Spleen (tissue), 11 donors: Measurements from ENCODE around the gene CXCR6. TPM values are rescaled to one million over a fixed set of nuclear protein-coding genes. Genes with fewer than 3 reads are reported as not detected.
"Not testable (repeated sequence)": the region's sequence is repeated elsewhere in the genome, so short reads cannot be mapped to it uniquely, and the experiment has no call there.

ENCODE experiments used
- DNase-seq: peaks from one replicate; pipeline ENCODE4 v3.0.0-alpha.2; 2020
- H3K27ac ChIP-seq, 8 donors: fragments of 200-600 bp; sonication (generic) in 7 of 8; 1 replicate in 4 of 8; 2 replicates in 4 of 8; pipeline versions ENCODE4 v1.5.0 to v1.8.0; 2016 to 2021; ENCODE audit warnings: inconsistent platforms in 4 of 8, mild to moderate bottlenecking in 4 of 8, moderate library complexity in 1 of 8
- H3K27me3 ChIP-seq, 7 donors: fragments of 200-600 bp; sonication (generic) in 6 of 7; replicated peaks in 1 of 7; 1 replicate in 4 of 7; 2 replicates in 3 of 7; pipeline versions ENCODE4 v1.5.0 to v1.8.0; 2016 to 2021; ENCODE audit warnings: inconsistent platforms in 3 of 7, mild to moderate bottlenecking in 1 of 7
- H3K36me3 ChIP-seq, 6 donors: fragments of 200-600 bp; sonication (generic) in 5 of 6; 1 replicate in 4 of 6; 2 replicates in 2 of 6; pipeline versions ENCODE4 v1.5.0 to v1.8.0; 2016 to 2021; ENCODE audit warnings: inconsistent platforms in 2 of 6
- H3K4me1 ChIP-seq, 6 donors: fragments of 200-600 bp; sonication (generic) in 5 of 6; 1 replicate in 3 of 6; 2 replicates in 3 of 6; pipeline versions ENCODE4 v1.5.0 to v1.8.0; 2016 to 2021; ENCODE audit warnings: inconsistent platforms in 3 of 6
- H3K4me3 ChIP-seq, 8 donors: fragments of 200-600 bp; sonication (generic) in 7 of 8; 1 replicate in 4 of 8; 2 replicates in 4 of 8; pipeline versions ENCODE4 v1.5.0 to v1.8.0; 2016 to 2021; ENCODE audit warnings: inconsistent platforms in 4 of 8, mild to moderate bottlenecking in 4 of 8, moderate library complexity in 2 of 8
- H3K9me3 ChIP-seq, 8 donors: fragments of 200-600 bp; sonication (generic) in 7 of 8; 1 replicate in 4 of 8; 2 replicates in 4 of 8; pipeline versions ENCODE4 v1.5.0 to v1.8.0; 2016 to 2021; ENCODE audit warnings: inconsistent platforms in 4 of 8
- POLR2A ChIP-seq, 3 donors: fragments of 450-650 bp; IDR thresholded peaks; one replicate each; pipeline ENCODE4 v1.5.1; 2017; ENCODE audit warnings: antibody characterized with exemption in 3 of 3, mild to moderate bottlenecking in 1 of 3
- POLR2AphosphoS5 ChIP-seq, 3 donors: sonication (generic); formaldehyde crosslinking; IDR thresholded peaks; one replicate each; pipeline ENCODE4 v1.5.1; 2017; ENCODE audit warnings: antibody characterized with exemption in 3 of 3
- WGBS, 5 donors: extraction: QIAGEN DNeasy Blood & Tissue Kit in 3 of 5; methylation state at CpG; one replicate each; pipeline versions ENCODE4 v1.1.5 to v1.1.7; 2013 to 2018; 5-methylcytosine and 5-hydroxymethylcytosine counted together
- intact Hi-C: fragments of 100-400 bp; cut with DNase I; formaldehyde crosslinking; loops from one replicate; pipeline ENCODE4 v1.15.0; 2023; ENCODE audit warnings: low total_unique reads
- polyA plus RNA-seq, 3 donors: library from polyadenylated mRNA; stranded (reverse); fragments of 200-250 nt; gene quantifications; one replicate each; pipeline ENCODE4 v1.2.1, GENCODE V29; 2013
- small RNA-seq, 4 donors: library from RNA; depleted of rRNA; stranded (forward); fragments of <200 nt; gene quantifications; one replicate each; pipeline ENCODE3, GENCODE V24; 2016
- total RNA-seq, 7 donors: library from RNA; depleted of rRNA in 3 of 7; stranded (reverse); fragments of >200 nt in 3 of 7; fragmentation: NEBNext Ultra II Directional in 4 of 7; extraction: Animal tissue kit (Norgen Biotek cat#: 25700) in 4 of 7; gene quantifications; one replicate each; pipeline versions ENCODE4 v1.1.0 to v1.2.1, GENCODE V29; 2016 to 2021
- TF ChIP-seq, protein P1 (sequence below), 11 experiments: fragments of 200-600 bp in 7 of 11; fragments of 450-650 bp in 4 of 11; sonication (generic) in 4 of 11; IDR thresholded peaks in 8 of 11; conservative IDR thresholded peaks in 3 of 11; 1 replicate in 7 of 11; 2 replicates in 4 of 11; pipeline versions ENCODE4 v1.4.0 to v1.8.0; 2016 to 2021; ENCODE audit warnings: antibody characterized with exemption in 11 of 11, inconsistent platforms in 4 of 11, mild to moderate bottlenecking in 1 of 11
- donor health status: healthy with polysubstance abuse.
- donor health status: DM: no; HTN: no; CAD: no; lungs with moderate emphysema.
- donor health status: DM: no; HTN: no; CAD: no.
- donor health status: Bipolar disorder and iron deficiency.
- donor health status: healthy.
- donor health status: DM: no; HTN: no; CAD: no.
- donor health status: DM: yes; HTN: yes; CAD: no.

CXCR6 gene
- total and polyA plus RNA-seq, 10 donors = 2.5 to 35.3 (median 11.6) TPM

- Histone ChIP-seq H3K27ac (peak within 1 kb of the TSS; percentile 88 to 98 (median 95)), H3K9me3 (no peaks in the 10 kb centered on the region), H3K4me1 (peaks cover 33 to 56% (median 50%) of the 10 kb centered on the region in 6 donors), H3K27me3 (no peaks in the 10 kb centered on the region), H3K4me3 (peak within 1 kb of the TSS; percentile 67 to 89 (median 81)), H3K36me3 (no peaks in the 10 kb centered on the region)
- DNase-seq = peak; percentile 99
- 1 to 5% (median 3%) methylated on average over 22 to 67 of the region's 67 CpGs for WGBS, 5 donors
- intact Hi-C loops = no loop called here
- TF ChIP-seq POLR2AphosphoS5 (IDR thresholded peaks at IDR 0.05) = peak; percentile 96 to 97 (median 97)
- TF ChIP-seq, protein P1, sequence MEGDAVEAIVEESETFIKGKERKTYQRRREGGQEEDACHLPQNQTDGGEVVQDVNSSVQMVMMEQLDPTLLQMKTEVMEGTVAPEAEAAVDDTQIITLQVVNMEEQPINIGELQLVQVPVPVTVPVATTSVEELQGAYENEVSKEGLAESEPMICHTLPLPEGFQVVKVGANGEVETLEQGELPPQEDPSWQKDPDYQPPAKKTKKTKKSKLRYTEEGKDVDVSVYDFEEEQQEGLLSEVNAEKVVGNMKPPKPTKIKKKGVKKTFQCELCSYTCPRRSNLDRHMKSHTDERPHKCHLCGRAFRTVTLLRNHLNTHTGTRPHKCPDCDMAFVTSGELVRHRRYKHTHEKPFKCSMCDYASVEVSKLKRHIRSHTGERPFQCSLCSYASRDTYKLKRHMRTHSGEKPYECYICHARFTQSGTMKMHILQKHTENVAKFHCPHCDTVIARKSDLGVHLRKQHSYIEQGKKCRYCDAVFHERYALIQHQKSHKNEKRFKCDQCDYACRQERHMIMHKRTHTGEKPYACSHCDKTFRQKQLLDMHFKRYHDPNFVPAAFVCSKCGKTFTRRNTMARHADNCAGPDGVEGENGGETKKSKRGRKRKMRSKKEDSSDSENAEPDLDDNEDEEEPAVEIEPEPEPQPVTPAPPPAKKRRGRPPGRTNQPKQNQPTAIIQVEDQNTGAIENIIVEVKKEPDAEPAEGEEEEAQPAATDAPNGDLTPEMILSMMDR (IDR thresholded peaks at IDR 0.05 in 8 of 11, conservative IDR thresholded peaks at IDR 0.05 in 3 of 11) = peak in 3 of 11 experiments; percentile 12 to 32 (median 16)
- peak in 2 of 3 donors; percentile 27 to 79 for TF ChIP-seq POLR2A (IDR thresholded peaks at IDR 0.05)
These were observed 52.2 kb downstream of the CXCR6 start, which contains the start of gene FYCO1 for GRCh38 chr3:45995236-45996192. FYCO1 (minus strand) TSS chr3:45995824; CDS start chr3:45984910, 10,914 bp downstream.

DNA sequence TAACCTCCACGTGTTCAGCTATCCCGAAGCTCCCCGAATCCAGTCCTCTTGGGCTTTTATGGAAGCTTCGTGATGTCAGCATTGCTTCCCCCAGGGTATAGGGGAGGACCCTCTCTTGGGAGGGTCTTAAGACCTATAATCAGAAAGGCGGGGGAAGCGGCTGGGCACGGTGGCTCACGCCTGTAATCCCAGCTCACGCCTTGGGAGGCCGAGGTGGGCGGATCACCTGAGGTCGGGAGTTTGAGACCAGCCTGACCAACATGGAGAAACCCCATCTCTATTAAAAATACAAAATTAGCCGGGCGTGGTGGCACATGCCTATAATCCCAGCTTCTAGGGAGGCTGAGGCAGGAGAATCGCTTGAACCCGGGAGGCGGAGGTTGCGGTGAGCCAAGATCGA is 54.2 kb downstream of the CXCR6 start:
- H3K27ac ChIP-seq, H3K4me3 ChIP-seq, intact Hi-C loops, H3K36me3 ChIP-seq, H3K9me3 ChIP-seq, H3K27me3 ChIP-seq, DNase-seq: not testable (repeated sequence)
- peaks cover 24 to 37% (median 33%) of the 10 kb centered on the region in 6 donors for H3K4me1 ChIP-seq
- 91 to 98% (median 95%) methylated on average over 19 of the region's 19 CpGs for WGBS, 5 donors

- no peak overlapping the region for H3K27ac ChIP-seq
- H3K27me3 ChIP-seq = no peaks in the 10 kb centered on the region
- peaks cover 21 to 32% (median 28%) of the 10 kb centered on the region in 6 donors for H3K4me1 ChIP-seq
- no peak overlapping the region for H3K4me3 ChIP-seq
- H3K36me3 ChIP-seq = no peaks in the 10 kb centered on the region
- intact Hi-C loops = no loop called here
- 81 to 92% (median 90%) methylated on average over 2 of the region's 2 CpGs for WGBS, 5 donors
- TF ChIP-seq POLR2A (IDR thresholded peaks at IDR 0.05) (no peak), POLR2AphosphoS5 (IDR thresholded peaks at IDR 0.05) (no peak)
- TF ChIP-seq, protein P1 (IDR thresholded peaks at IDR 0.05 in 8 of 11, conservative IDR thresholded peaks at IDR 0.05 in 3 of 11) = no peak
- no peaks in the 10 kb centered on the region for H3K9me3 ChIP-seq
- no peak for DNase-seq
These were observed 54.7 kb downstream of the CXCR6 start for GRCh38 chr3:45997942-45998341.

Small RNA genes within 50 kb of the gene (small RNA-seq; reads per million reads assigned to genes)
- gene RF00019 = 0 reads per million in 4 donors

Other genes with a start within 250 kb of the CXCR6 start
- under 1 TPM in 4 of 7 donors, not detected in 3; 0.32 to 0.49 (median 0.41) TPM for gene SLC6A20, start 146.9 kb upstream of the CXCR6 start, total RNA-seq
- under 1 TPM; 0.02 to 0.04 (median 0.03) TPM for gene SLC6A20, start 146.9 kb upstream of the CXCR6 start, polyA plus RNA-seq
- gene LZTFL1, start 101.3 kb upstream of the CXCR6 start, total RNA-seq = 10 to 100 TPM; 13.2 to 22.9 (median 18.0) TPM
- gene LZTFL1, start 101.3 kb upstream of the CXCR6 start, polyA plus RNA-seq = 1 to 10 TPM; 6.5 to 8.4 (median 7.9) TPM
- gene CCR9, start 56.9 kb upstream of the CXCR6 start, total RNA-seq = 1 to 10 TPM; 1.2 to 3.6 (median 1.7) TPM
- gene CCR9, start 56.9 kb upstream of the CXCR6 start, polyA plus RNA-seq = 1 to 10 TPM; 1.1 to 1.3 (median 1.3) TPM
- gene FYCO1, start 52.4 kb downstream of the CXCR6 start, total RNA-seq = 10 to 100 TPM; 22.9 to 40.1 (median 34.3) TPM
- 1 to 10 TPM; 5.2 to 7.9 (median 5.7) TPM for gene FYCO1, start 52.4 kb downstream of the CXCR6 start, polyA plus RNA-seq
- gene XCR1, start 84.0 kb downstream of the CXCR6 start, total RNA-seq = 1 to 10 TPM in 6 of 7 donors, under 1 TPM in 1; 0.42 to 7.3 (median 4.7) TPM
- gene XCR1, start 84.0 kb downstream of the CXCR6 start, polyA plus RNA-seq = under 1 TPM; 0.06 to 0.26 (median 0.17) TPM